ENCODE data around the gene EFNA5.

Gene EFNA5

DNA sequence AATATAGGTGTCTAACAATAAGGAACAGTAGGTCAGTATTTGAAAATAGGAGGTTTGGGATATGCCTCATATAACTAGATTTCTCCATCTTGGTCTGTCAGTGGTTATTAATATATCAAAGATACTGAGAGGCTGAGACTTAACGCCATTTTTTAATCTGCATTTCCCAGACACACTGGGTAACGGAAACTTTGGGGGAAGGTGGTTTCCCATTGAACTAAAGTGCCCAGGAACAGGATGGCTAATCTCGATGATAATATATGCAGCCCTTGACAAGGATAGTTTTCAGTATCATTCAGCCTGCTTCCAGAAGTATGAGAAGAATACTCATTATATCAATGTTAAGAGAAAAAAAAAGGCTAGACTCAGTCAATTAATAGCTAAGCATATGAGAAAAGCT is 30.7 kb downstream of the EFNA5 start:
- in situ Hi-C loops (cut with HindIII; ENCODE audit: low sequenced_read_pairs), result no loop called here
- no peak overlapping the region for H3K4me3 ChIP-seq (ENCODE audit: low read depth, low read length)
- no peak for DNase-seq (ENCODE audit: low read depth)
- TF ChIP-seq, protein P1, sequence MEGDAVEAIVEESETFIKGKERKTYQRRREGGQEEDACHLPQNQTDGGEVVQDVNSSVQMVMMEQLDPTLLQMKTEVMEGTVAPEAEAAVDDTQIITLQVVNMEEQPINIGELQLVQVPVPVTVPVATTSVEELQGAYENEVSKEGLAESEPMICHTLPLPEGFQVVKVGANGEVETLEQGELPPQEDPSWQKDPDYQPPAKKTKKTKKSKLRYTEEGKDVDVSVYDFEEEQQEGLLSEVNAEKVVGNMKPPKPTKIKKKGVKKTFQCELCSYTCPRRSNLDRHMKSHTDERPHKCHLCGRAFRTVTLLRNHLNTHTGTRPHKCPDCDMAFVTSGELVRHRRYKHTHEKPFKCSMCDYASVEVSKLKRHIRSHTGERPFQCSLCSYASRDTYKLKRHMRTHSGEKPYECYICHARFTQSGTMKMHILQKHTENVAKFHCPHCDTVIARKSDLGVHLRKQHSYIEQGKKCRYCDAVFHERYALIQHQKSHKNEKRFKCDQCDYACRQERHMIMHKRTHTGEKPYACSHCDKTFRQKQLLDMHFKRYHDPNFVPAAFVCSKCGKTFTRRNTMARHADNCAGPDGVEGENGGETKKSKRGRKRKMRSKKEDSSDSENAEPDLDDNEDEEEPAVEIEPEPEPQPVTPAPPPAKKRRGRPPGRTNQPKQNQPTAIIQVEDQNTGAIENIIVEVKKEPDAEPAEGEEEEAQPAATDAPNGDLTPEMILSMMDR (IDR thresholded peaks at IDR 0.05; ENCODE audit: low read depth, low read length, missing control alignments), result no peak

DNA sequence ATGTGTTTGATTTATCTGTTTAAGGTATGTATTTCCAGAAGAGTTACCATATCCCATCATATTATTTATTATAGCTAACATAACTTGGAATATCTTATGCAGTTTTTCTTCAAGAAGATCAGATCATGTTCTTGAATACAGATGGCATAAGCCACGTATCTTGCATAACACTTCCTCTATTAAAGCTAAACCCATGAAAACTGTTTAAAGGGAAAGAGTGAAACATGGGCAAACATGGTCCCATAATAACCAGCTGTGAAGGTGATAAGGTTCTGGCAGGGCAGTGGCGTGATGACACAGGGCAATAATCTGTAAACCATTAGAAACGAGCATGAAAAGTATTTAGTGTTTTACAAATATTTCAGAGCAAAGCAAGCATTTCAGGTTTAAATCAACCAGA is 34.2 kb downstream of the EFNA5 start:
- no peak for DNase-seq (ENCODE audit: low read depth)
- no peak overlapping the region for H3K4me3 ChIP-seq (ENCODE audit: low read depth, low read length)
- TF ChIP-seq, protein P1 (IDR thresholded peaks at IDR 0.05; ENCODE audit: low read depth, low read length, missing control alignments), result no peak
- in situ Hi-C loops (cut with HindIII; ENCODE audit: low sequenced_read_pairs), result no loop called here

DNA sequence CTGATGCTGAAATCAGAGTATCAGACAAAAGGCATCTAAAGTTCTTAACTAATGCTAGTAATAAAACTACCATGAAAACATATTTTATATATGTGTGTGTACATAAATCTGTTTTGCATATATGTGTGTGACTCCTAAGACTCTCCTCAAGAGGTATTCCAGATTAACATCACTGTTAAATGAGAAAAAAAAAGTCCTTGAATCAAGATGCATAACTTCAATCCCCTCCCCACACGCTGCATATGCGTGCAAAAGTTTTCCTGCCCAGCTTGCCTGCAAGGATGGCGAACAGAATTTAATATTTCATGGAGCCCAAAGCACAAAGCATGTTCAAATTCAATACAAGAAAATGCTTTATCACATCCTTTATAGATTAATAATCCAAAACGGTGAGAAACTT is 34.7 kb downstream of the EFNA5 start:
- H3K4me3 ChIP-seq (ENCODE audit: low read depth, low read length), result no peak overlapping the region
- no peak for DNase-seq (ENCODE audit: low read depth)
- TF ChIP-seq, protein P1 (IDR thresholded peaks at IDR 0.05; ENCODE audit: low read depth, low read length, missing control alignments), result no peak
- in situ Hi-C loops (cut with HindIII; ENCODE audit: low sequenced_read_pairs), result no loop called here

DNA sequence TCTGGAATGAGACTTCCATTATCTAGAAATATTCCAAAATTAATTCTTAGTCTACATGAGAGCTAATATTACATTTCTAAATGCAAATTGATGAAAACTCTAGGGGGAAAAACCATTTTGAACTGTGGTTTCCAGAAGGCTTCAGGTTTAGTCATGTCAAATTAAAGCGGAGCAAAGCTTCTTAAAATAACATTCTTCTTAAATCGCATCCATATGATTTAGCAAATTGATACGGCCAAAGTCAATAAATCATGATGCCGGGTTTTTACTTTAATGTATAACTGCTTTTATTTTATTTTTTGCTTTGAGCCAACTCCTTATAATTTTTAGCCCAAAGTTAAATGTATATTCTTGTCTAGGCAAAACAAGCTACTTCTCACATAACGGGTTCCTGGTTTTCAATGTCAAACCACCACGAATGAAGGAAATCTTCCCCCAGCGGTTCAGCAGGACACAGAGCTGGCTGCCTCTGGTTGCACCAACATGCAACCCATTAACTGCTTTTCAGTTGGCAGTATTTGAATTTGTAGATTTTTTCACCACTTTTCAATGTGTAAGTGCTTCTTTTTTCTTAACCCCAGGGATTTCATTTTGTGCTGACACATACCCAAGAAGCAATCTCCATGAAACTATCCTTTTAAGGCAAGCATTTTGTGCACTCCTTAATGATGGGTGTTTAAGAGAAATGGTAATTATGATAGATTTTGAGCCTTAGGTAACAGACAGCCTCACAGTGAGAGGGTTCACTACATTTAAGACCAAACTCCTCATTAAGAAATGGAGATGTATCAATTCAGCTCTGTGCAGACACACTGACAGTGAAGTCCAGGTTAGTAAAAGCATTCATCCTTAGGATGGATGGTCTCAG is 35.5 kb downstream of the EFNA5 start:
- no peak for DNase-seq (ENCODE audit: low read depth)
- in situ Hi-C loops (cut with HindIII; ENCODE audit: low sequenced_read_pairs), result no loop called here
- TF ChIP-seq, protein P1 (IDR thresholded peaks at IDR 0.05; ENCODE audit: low read depth, low read length, missing control alignments), result no peak
- H3K4me3 ChIP-seq (ENCODE audit: low read depth, low read length), result no peak overlapping the region

DNA sequence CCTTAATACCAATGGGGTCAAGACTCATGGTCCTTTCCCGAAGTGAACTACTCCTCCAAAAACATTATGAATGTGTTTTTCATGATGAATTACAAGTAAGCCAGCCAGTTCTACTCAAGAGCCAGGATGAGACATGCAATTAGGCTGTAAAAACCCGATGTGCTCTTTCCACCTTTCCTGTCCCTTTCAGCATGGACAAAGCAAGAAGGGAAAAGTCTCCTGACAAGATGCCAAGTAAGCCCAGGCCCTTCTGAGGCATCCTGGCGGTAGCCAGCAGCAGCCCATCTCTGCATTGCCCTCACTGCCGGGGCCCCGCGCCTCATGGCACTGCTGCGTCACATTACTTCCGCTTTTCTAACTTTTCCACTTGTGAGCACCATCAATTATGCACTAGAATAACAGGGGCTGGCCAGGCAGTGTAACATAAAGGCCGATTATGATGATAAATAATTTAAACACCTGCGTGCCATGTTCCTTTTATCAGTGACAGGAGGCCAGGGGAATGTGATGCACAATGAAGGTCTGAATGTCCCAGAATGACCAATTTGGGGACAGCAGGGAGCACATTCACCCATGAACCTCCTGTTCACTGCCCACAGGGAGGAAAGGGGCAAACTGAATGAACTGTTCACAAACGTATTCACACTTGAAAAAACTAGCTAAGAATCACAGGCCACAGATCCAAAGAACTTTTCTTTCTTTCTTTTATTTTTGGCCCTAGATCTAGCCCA is 37.4 kb downstream of the EFNA5 start:
- no peak overlapping the region for H3K4me3 ChIP-seq (ENCODE audit: low read depth, low read length)
- TF ChIP-seq, protein P1 (IDR thresholded peaks at IDR 0.05; ENCODE audit: low read depth, low read length, missing control alignments), result no peak
- peak; percentile 8 for DNase-seq (ENCODE audit: low read depth)
- in situ Hi-C loops (cut with HindIII; ENCODE audit: low sequenced_read_pairs), result no loop called here

DNA sequence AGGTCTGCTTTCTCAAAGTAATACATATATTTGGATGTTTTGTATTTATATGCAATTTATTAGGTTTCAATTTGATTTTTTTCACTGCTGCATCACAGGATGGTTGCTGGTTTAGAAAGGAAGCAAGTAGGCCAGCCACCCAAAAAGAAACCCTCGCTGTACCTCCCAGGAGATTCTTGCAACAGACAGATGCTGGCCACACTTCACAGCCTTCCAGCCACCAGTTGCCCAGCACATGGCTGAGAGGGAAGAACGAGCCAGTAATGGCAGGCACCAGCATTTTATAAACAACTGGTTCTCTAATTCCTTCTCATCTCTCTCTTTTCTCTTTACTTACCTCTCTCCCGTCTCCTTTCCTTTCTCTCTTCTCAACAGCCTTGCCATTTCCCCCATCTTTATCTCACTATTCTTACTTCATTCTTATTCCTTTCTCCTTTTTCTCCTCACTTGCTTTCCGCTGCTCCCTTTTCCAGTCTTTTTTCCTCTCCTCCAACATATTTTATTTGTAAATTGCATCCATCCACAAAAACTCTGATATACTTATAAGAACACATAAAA is 38.9 kb downstream of the EFNA5 start:
- TF ChIP-seq, protein P1 (IDR thresholded peaks at IDR 0.05; ENCODE audit: low read depth, low read length, missing control alignments), result no peak
- in situ Hi-C loops (cut with HindIII; ENCODE audit: low sequenced_read_pairs), result no loop called here
- no peak overlapping the region for H3K4me3 ChIP-seq (ENCODE audit: low read depth, low read length)
- DNase-seq (ENCODE audit: low read depth), result no peak

Measured in astrocyte of the cerebellum (primary cell).